A549 (cell line): Measurements from ENCODE around the gene ANXA1. TPM values are rescaled to one million over a fixed set of nuclear protein-coding genes. Genes with fewer than 3 reads are reported as not detected.

Experiments used
- ATAC-seq, 2 experiments: fragments of 200-7000 bp in 1 of 2; fragments of >200 bp in 1 of 2; cut with Nextera tagmentation in 1 of 2; cut with Tn5 transposase in 1 of 2; 3 replicates each; pipeline versions ENCODE4 v1.8.0 to v1.9.1; 2018 to 2020; ENCODE audit warnings: mild to moderate bottlenecking in 1 of 2, moderate library complexity in 1 of 2
- CTCF ChIA-PET: fragments of 300-600 bp; sonication (Branson Sonifier 250); formaldehyde crosslinking; extraction: SDS; loops from one replicate; lab custom pipeline; 2021; ENCODE audit warnings: antibody characterized with exemption, inconsistent platforms; lab: Yijun Ruan, JAX
- POLR2A ChIA-PET: fragments of 350-600 bp; formaldehyde crosslinking; extraction: SDS; loops from one replicate; lab custom pipeline; 2021; ENCODE audit warnings: antibody characterized with exemption, inconsistent platforms; lab: Yijun Ruan, JAX
- DNase-seq, 2 experiments: peaks; one replicate each; pipeline versions ENCODE4 v3.0.0 to v3.0.0-alpha.2; 2011 to 2016; ENCODE audit warnings: low read depth in 1 of 2, low spot score in 1 of 2
- FAIRE-seq: peaks from 2 replicates; lab custom pipeline; 2011; peaks lifted over from hg19 to GRCh38; lab: Jason Lieb, UNC
- H3K27ac ChIP-seq, 2 experiments: fragments of >200 bp; sonication (Bioruptor Twin); formaldehyde crosslinking; 3 replicates each; pipeline ENCODE4 v1.5.1; 2016 to 2017
- H3K4me1 ChIP-seq: fragments of >200 bp; sonication (Bioruptor Twin); formaldehyde crosslinking; 3 replicates; pipeline ENCODE4 v1.6.1; 2016
- H3K4me2 ChIP-seq: fragments of >200 bp; sonication (Bioruptor Twin); formaldehyde crosslinking; 3 replicates; pipeline ENCODE4 v1.6.1; 2016
- H3K4me3 ChIP-seq: fragments of >200 bp; sonication (Bioruptor Twin); formaldehyde crosslinking; 3 replicates; pipeline ENCODE4 v1.5.1; 2016
- H3K9me3 ChIP-seq: fragments of >200 bp; sonication (Bioruptor Twin); formaldehyde crosslinking; 3 replicates; pipeline ENCODE4 v1.6.1; 2016
- ATOH8 ChIP-seq: fragments of 250-450 bp; sonication (Bioruptor Pico); IDR thresholded peaks from 2 replicates; pipeline ENCODE4 v1.5.0; 2020; ENCODE audit warnings: low read depth, mild to moderate bottlenecking, moderate library complexity
- BHLHE40 ChIP-seq: IDR thresholded peaks from 2 replicates; pipeline ENCODE4 v1.6.1; 2012; ENCODE audit warnings: low read depth, low read length, inconsistent platforms
- CBX8 ChIP-seq: fragments of 200-600 bp; sonication (generic); IDR thresholded peaks from 2 replicates; pipeline ENCODE4 v1.6.1; 2016
- CEBPB ChIP-seq, 2 experiments: fragments of >200 bp in 1 of 2; sonication (Bioruptor Twin) in 1 of 2; formaldehyde crosslinking in 1 of 2; IDR thresholded peaks; 2 replicates each; pipeline ENCODE4 v1.6.1; 2012 to 2016
- ESRRA ChIP-seq: fragments of 150-350 bp; IDR thresholded peaks from 2 replicates; pipeline ENCODE4 v1.6.1; 2014; ENCODE audit warnings: mild to moderate bottlenecking, low read length, borderline replicate concordance
- FOSB ChIP-seq: fragments of 250-450 bp; sonication (Bioruptor Pico); IDR thresholded peaks from 2 replicates; pipeline ENCODE4 v1.5.0; 2020; ENCODE audit warnings: mild to moderate bottlenecking, moderate library complexity
- FOSL2 ChIP-seq, 2 experiments: fragments of 450-650 bp in 1 of 2; fragments of >200 bp in 1 of 2; sonication (Bioruptor Twin) in 1 of 2; formaldehyde crosslinking; IDR thresholded peaks; 2 replicates each; pipeline versions ENCODE4 v1.5.0 to v1.6.1; 2016 to 2020; ENCODE audit warnings: mild to moderate bottlenecking in 1 of 2, moderate library complexity in 1 of 2
- GATA3 ChIP-seq: IDR thresholded peaks from 2 replicates; pipeline ENCODE4 v1.6.1; 2012; ENCODE audit warnings: borderline replicate concordance
- HES2 ChIP-seq: fragments of >200 bp; sonication (Bioruptor Twin); formaldehyde crosslinking; IDR thresholded peaks from 2 replicates; pipeline ENCODE4 v1.6.1; 2016
- HEYL ChIP-seq: fragments of 250-450 bp; sonication (Bioruptor Pico); IDR thresholded peaks from 2 replicates; pipeline ENCODE4 v1.8.0; 2021; ENCODE audit warnings: mild to moderate bottlenecking, moderate library complexity
- HOXB5 ChIP-seq: fragments of 250-450 bp; sonication (Bioruptor Pico); IDR thresholded peaks from 2 replicates; pipeline ENCODE4 v1.5.0; 2020; ENCODE audit warnings: mild to moderate bottlenecking, moderate library complexity
- JUN ChIP-seq, 2 experiments: fragments of >200 bp; sonication (Bioruptor Twin); formaldehyde crosslinking; IDR thresholded peaks; 2 replicates in 1 of 2; 3 replicates in 1 of 2; pipeline ENCODE4 v1.6.1; 2016 to 2017
- KDM5A ChIP-seq: fragments of 200-600 bp; sonication (generic); IDR thresholded peaks from 2 replicates; pipeline ENCODE4 v1.6.1; 2016; ENCODE audit warnings: antibody characterized with exemption, mild to moderate bottlenecking
- MAFK ChIP-seq: fragments of 450-650 bp; IDR thresholded peaks from 2 replicates; pipeline ENCODE4 v1.6.1; 2014; ENCODE audit not compliant: partially characterized antibody
- NFE2L2 ChIP-seq: fragments of 150-350 bp; conservative IDR thresholded peaks from 2 replicates; pipeline ENCODE4 v1.6.1; 2014; ENCODE audit warnings: low read length
- PHF8 ChIP-seq: fragments of 200-600 bp; sonication (generic); IDR thresholded peaks from 2 replicates; pipeline ENCODE4 v1.6.1; 2016; ENCODE audit warnings: low read depth, mild to moderate bottlenecking, antibody characterized with exemption, moderate library complexity, borderline replicate concordance
- POLR2A ChIP-seq: IDR thresholded peaks from 2 replicates; pipeline ENCODE4 v1.6.1; 2012; ENCODE audit warnings: mild to moderate bottlenecking, low read length
- RAD21 ChIP-seq, 2 experiments: fragments of >200 bp in 1 of 2; sonication (Bioruptor Twin) in 1 of 2; formaldehyde crosslinking in 1 of 2; IDR thresholded peaks in 1 of 2; conservative IDR thresholded peaks in 1 of 2; 2 replicates in 1 of 2; 3 replicates in 1 of 2; pipeline ENCODE4 v1.6.1; 2012 to 2018; ENCODE audit warnings: inconsistent platforms in 1 of 2
- RARB ChIP-seq: fragments of 250-450 bp; sonication (Bioruptor Pico); IDR thresholded peaks from 2 replicates; pipeline ENCODE4 v1.8.0; 2021; ENCODE audit warnings: mild to moderate bottlenecking, moderate library complexity
- REST ChIP-seq: fragments of 200-600 bp; sonication (generic); IDR thresholded peaks from 2 replicates; pipeline ENCODE4 v1.6.1; 2016; ENCODE audit warnings: antibody characterized with exemption, mild to moderate bottlenecking, moderate library complexity
- RNF2 ChIP-seq: fragments of 200-600 bp; sonication (generic); IDR thresholded peaks from 2 replicates; pipeline ENCODE4 v1.6.1; 2016; ENCODE audit warnings: low read depth, mild to moderate bottlenecking, antibody characterized with exemption, moderate library complexity, borderline replicate concordance
- SREBF2 ChIP-seq: fragments of 450-650 bp; IDR thresholded peaks from 2 replicates; pipeline ENCODE4 v1.6.1; 2014; ENCODE audit warnings: mild to moderate bottlenecking, moderate library complexity
- ZFP36 ChIP-seq: fragments of 450-650 bp; IDR thresholded peaks from 2 replicates; pipeline ENCODE4 v1.6.1; 2014; ENCODE audit warnings: borderline replicate concordance; ENCODE audit not compliant: partially characterized antibody
- ZNF302 ChIP-seq: fragments of 250-450 bp; sonication (Bioruptor Pico); IDR thresholded peaks from 2 replicates; pipeline ENCODE4 v1.9.0; 2021; ENCODE audit warnings: inconsistent platforms, mild to moderate bottlenecking, moderate library complexity
- WGBS: methylation state at CpG from one replicate; pipeline ENCODE4 v1.1.6; 2017; ENCODE audit errors: missing lambda C conversion rate; 5-methylcytosine and 5-hydroxymethylcytosine counted together
- polyA plus RNA-seq, 4 experiments: library from polyadenylated mRNA; depleted of rRNA in 3 of 4; stranded (reverse); fragments of >200 nt; fragmentation: RNase III in 1 of 4; extraction: RNeasy Plus Mini Kit Qiagen cat#74134 plus additional on column Dnase treatment in 1 of 4; gene quantifications; 2 replicates in 3 of 4; 3 replicates in 1 of 4; pipeline ENCODE4 v1.2.3, GENCODE V29; 2011 to 2017
- TF ChIP-seq, protein P1 (sequence below): fragments of >200 bp; sonication (Bioruptor Twin); formaldehyde crosslinking; IDR thresholded peaks from 3 replicates; pipeline ENCODE4 v1.5.1; 2016

ANXA1 gene
- polyA plus RNA-seq, 2 of the 4 experiments (the other 2 are of a cell fraction): 1,601 to 1,990 TPM

- FAIRE-seq (peak; percentile 88), ATAC-seq (no peak), DNase-seq (no peak)
- Histone ChIP-seq H3K9me3 (peaks cover 31% of the 10 kb centered on the region), H3K4me3 (peak overlapping the region; percentile 39), H3K4me2 (peak overlapping the region; percentile 79), H3K4me1 (peaks cover 62% of the 10 kb centered on the region), H3K27ac (peak overlapping the region; percentile 88)
- POLR2A ChIA-PET: no interaction called here
- CTCF ChIA-PET: interaction anchor here (0.7 to 3.7 kb wide), 17 partner anchors 11 to 1145 kb away, joined by 3 to 20 read pairs (median 4); no protein-coding TSS in a partner anchor
- TF ChIP-seq SREBF2 (no peak), FOSL2 (IDR thresholded peaks at IDR 0.05) (no peak), FOSL2 (CRISPR knock-in tag; IDR thresholded peaks at IDR 0.05) (0 out of 2 replicates have a peak, but pooled peaks have one; percentile 5), ZFP36 (no peak), REST (no peak), ESRRA (no peak), NFE2L2 (no peak), FOSB (CRISPR knock-in tag) (no peak), ATOH8 (CRISPR knock-in tag) (no peak), HOXB5 (CRISPR knock-in tag) (no peak), MAFK (no peak), RAD21 (conservative IDR thresholded peaks at IDR 0.05 in 1 of 2, IDR thresholded peaks at IDR 0.05 in 1 of 2) (0 out of 5 replicates have a peak, but pooled peaks of 1 of the 2 experiments have one; percentile 7), BHLHE40 (no peak), POLR2A (no peak), KDM5A (no peak)
- TF ChIP-seq, protein P1, sequence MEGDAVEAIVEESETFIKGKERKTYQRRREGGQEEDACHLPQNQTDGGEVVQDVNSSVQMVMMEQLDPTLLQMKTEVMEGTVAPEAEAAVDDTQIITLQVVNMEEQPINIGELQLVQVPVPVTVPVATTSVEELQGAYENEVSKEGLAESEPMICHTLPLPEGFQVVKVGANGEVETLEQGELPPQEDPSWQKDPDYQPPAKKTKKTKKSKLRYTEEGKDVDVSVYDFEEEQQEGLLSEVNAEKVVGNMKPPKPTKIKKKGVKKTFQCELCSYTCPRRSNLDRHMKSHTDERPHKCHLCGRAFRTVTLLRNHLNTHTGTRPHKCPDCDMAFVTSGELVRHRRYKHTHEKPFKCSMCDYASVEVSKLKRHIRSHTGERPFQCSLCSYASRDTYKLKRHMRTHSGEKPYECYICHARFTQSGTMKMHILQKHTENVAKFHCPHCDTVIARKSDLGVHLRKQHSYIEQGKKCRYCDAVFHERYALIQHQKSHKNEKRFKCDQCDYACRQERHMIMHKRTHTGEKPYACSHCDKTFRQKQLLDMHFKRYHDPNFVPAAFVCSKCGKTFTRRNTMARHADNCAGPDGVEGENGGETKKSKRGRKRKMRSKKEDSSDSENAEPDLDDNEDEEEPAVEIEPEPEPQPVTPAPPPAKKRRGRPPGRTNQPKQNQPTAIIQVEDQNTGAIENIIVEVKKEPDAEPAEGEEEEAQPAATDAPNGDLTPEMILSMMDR: no peak
Observed at GRCh38 chr9:73183428-73183827, 31.8 kb downstream of the ANXA1 start.

- Histone ChIP-seq H3K27ac (peak overlapping the region; percentile 85 to 88), H3K9me3 (peaks cover 32% of the 10 kb centered on the region), H3K4me3 (0 out of 3 replicates have a peak overlapping the region, but pooled peaks have one; percentile 39), H3K4me2 (peak overlapping the region; percentile 79), H3K4me1 (peaks cover 55% of the 10 kb centered on the region)
- ATAC-seq (no peak), FAIRE-seq (peak; percentile 96), DNase-seq (peak in 1 of 2 experiments; percentile 65)
- POLR2A ChIA-PET: no interaction called here
- CTCF ChIA-PET: interaction anchor here (0.7 to 3.7 kb wide), 19 partner anchors 12 to 1145 kb away, joined by 3 to 20 read pairs (median 4); no protein-coding TSS in a partner anchor
- WGBS: 33% methylated on average over 3 of the region's 3 CpGs
- TF ChIP-seq PHF8 (no peak), RNF2 (no peak), FOSB (CRISPR knock-in tag) (no peak), JUN (IDR thresholded peaks at IDR 0.05) (no peak), GATA3 (no peak), HES2 (no peak), RARB (no peak), ZNF302 (CRISPR knock-in tag) (0 out of 2 replicates have a peak, but pooled peaks have one; percentile 12), CBX8 (no peak), NFE2L2 (peak; percentile 94), ESRRA (no peak), FOSL2 (IDR thresholded peaks at IDR 0.05) (no peak), FOSL2 (CRISPR knock-in tag; IDR thresholded peaks at IDR 0.05) (no peak), ZFP36 (no peak), CEBPB (IDR thresholded peaks at IDR 0.05) (no peak), HEYL (CRISPR knock-in tag) (no peak), RAD21 (conservative IDR thresholded peaks at IDR 0.05 in 1 of 2, IDR thresholded peaks at IDR 0.05 in 1 of 2) (peak; percentile 80 to 89)
- TF ChIP-seq, protein P1: peak; percentile 66; the same call in 2 of the 3 replicates
Observed at GRCh38 chr9:73183917-73184861, 32.5 kb downstream of the ANXA1 start.
